OCI-LY1 (cell line): Measurements from ENCODE around the gene CLOCK.

Experiments
- CTCF ChIP-seq: fragments of 200-600 bp; sonication (generic), shearing (Covaris generic); IDR thresholded peaks from 2 replicates; pipeline ENCODE4 v1.5.1; 2017; ENCODE audit warnings: mild to moderate bottlenecking, antibody characterized with exemption, low read length, moderate library complexity, mixed read lengths
- EZH2 ChIP-seq: fragments of 200-600 bp; sonication (generic), shearing (Covaris generic); IDR thresholded peaks from 2 replicates; pipeline ENCODE4 v1.8.0; 2017; ENCODE audit warnings: borderline replicate concordance, mixed run types, mild to moderate bottlenecking, antibody characterized with exemption, low read length, moderate library complexity, mixed read lengths

GRCh38 chr4:55381502-55381901 is 165.2 kb downstream of the CLOCK start:
- TF ChIP-seq CTCF (no peak), EZH2 (no peak)
